ENCODE data around the gene DONSON.

DNA sequence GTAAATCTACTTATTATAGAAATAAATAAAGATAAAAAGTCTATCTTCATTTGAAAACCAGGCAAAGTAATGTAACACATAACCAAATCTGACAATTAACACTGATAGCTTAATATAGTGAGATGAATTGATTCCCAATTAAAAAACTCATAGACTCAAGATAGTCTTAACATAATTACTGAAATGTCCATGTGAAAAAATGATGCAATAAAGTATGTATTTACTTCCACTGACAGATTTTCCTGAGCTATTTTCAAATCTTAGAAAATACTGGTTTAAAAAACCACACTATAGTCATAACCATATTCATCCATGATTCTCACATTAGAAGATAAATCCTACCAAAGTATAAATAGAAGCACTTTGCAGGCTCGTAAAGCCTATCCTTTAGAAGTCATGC lies 9.6 kb upstream of the DONSON start:
- TF ChIP-seq SALL2 (tag by site-specific recombination; IDR thresholded peaks at IDR 0.05; ENCODE audit: borderline replicate concordance) (no peak), ZNF274 (IDR thresholded peaks at IDR 0.05; ENCODE audit: low read length) (no peak), ZNF274 (tag by site-specific recombination; IDR thresholded peaks at IDR 0.05; ENCODE audit: borderline replicate concordance) (no peak), ZNF24 (tag by site-specific recombination; IDR thresholded peaks at IDR 0.05) (no peak), ZNF664 (tag by site-specific recombination; IDR thresholded peaks at IDR 0.05) (no peak), ZNF175 (tag by site-specific recombination; IDR thresholded peaks at IDR 0.05) (no peak), KLF10 (tag by site-specific recombination; IDR thresholded peaks at IDR 0.05) (no peak), ZNF48 (tag by site-specific recombination; IDR thresholded peaks at IDR 0.05) (no peak), ZNF146 (tag by site-specific recombination; IDR thresholded peaks at IDR 0.05) (no peak)
- TF ChIP-seq, protein P1, sequence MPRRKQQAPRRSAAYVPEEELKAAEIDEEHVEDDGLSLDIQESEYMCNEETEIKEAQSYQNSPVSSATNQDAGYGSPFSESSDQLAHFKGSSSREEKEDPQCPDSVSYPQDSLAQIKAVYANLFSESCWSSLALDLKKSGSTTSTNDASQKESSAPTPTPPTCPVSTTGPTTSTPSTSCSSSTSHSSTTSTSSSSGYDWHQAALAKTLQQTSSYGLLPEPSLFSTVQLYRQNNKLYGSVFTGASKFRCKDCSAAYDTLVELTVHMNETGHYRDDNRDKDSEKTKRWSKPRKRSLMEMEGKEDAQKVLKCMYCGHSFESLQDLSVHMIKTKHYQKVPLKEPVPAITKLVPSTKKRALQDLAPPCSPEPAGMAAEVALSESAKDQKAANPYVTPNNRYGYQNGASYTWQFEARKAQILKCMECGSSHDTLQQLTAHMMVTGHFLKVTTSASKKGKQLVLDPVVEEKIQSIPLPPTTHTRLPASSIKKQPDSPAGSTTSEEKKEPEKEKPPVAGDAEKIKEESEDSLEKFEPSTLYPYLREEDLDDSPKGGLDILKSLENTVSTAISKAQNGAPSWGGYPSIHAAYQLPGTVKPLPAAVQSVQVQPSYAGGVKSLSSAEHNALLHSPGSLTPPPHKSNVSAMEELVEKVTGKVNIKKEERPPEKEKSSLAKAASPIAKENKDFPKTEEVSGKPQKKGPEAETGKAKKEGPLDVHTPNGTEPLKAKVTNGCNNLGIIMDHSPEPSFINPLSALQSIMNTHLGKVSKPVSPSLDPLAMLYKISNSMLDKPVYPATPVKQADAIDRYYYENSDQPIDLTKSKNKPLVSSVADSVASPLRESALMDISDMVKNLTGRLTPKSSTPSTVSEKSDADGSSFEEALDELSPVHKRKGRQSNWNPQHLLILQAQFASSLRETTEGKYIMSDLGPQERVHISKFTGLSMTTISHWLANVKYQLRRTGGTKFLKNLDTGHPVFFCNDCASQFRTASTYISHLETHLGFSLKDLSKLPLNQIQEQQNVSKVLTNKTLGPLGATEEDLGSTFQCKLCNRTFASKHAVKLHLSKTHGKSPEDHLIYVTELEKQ (tag by site-specific recombination; IDR thresholded peaks at IDR 0.05; ENCODE audit: borderline replicate concordance) = no peak
- TF ChIP-seq, protein P2, sequence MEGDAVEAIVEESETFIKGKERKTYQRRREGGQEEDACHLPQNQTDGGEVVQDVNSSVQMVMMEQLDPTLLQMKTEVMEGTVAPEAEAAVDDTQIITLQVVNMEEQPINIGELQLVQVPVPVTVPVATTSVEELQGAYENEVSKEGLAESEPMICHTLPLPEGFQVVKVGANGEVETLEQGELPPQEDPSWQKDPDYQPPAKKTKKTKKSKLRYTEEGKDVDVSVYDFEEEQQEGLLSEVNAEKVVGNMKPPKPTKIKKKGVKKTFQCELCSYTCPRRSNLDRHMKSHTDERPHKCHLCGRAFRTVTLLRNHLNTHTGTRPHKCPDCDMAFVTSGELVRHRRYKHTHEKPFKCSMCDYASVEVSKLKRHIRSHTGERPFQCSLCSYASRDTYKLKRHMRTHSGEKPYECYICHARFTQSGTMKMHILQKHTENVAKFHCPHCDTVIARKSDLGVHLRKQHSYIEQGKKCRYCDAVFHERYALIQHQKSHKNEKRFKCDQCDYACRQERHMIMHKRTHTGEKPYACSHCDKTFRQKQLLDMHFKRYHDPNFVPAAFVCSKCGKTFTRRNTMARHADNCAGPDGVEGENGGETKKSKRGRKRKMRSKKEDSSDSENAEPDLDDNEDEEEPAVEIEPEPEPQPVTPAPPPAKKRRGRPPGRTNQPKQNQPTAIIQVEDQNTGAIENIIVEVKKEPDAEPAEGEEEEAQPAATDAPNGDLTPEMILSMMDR (tag by site-specific recombination; IDR thresholded peaks at IDR 0.05) = no peak
- TF ChIP-seq, protein P3, sequence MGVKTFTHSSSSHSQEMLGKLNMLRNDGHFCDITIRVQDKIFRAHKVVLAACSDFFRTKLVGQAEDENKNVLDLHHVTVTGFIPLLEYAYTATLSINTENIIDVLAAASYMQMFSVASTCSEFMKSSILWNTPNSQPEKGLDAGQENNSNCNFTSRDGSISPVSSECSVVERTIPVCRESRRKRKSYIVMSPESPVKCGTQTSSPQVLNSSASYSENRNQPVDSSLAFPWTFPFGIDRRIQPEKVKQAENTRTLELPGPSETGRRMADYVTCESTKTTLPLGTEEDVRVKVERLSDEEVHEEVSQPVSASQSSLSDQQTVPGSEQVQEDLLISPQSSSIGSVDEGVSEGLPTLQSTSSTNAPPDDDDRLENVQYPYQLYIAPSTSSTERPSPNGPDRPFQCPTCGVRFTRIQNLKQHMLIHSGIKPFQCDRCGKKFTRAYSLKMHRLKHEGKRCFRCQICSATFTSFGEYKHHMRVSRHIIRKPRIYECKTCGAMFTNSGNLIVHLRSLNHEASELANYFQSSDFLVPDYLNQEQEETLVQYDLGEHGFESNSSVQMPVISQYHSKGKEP (tag by site-specific recombination; IDR thresholded peaks at IDR 0.05) = no peak

Data from HEK293 (cell line).